Neuron (in vitro differentiated cells): ENCODE results near the gene CCDC142.
"Not testable (repeated sequence)": the region's sequence is repeated elsewhere in the genome, so short reads cannot be mapped to it uniquely, and the experiment has no call there.

ENCODE experiments used
- H2AFZ ChIP-seq: one replicate; pipeline ENCODE4 v1.6.1; 2013; ENCODE audit warnings: low read depth, mild to moderate bottlenecking, inconsistent platforms, low read length, moderate library complexity
- H3K27me3 ChIP-seq: one replicate; pipeline ENCODE4 v1.6.1; 2013; ENCODE audit warnings: low read length; ENCODE audit not compliant: insufficient read depth
- H3K36me3 ChIP-seq: one replicate; pipeline ENCODE4 v1.6.1; 2013; ENCODE audit warnings: low read length; ENCODE audit not compliant: insufficient read depth
- H3K4me1 ChIP-seq: one replicate; pipeline ENCODE4 v1.6.1; 2013; ENCODE audit warnings: low read length; ENCODE audit not compliant: insufficient read depth
- H3K4me3 ChIP-seq: 2 replicates; pipeline ENCODE4 v1.5.1; 2013; ENCODE audit warnings: mild to moderate bottlenecking, low read length, moderate library complexity
- H3K9me3 ChIP-seq: one replicate; pipeline ENCODE4 v1.6.1; 2013; ENCODE audit warnings: low read length

Gene CCDC142

GRCh38 chr2:74481961-74482800 lies 617 bp downstream of the CCDC142 start:
- Histone ChIP-seq H3K36me3 (peaks cover 26% of the 10 kb centered on the region), H3K4me1 (peaks cover 16% of the 10 kb centered on the region), H2AFZ (peak overlapping the region; percentile 93), H3K9me3 (no peaks in the 10 kb centered on the region), H3K4me3 (peak overlapping the region; percentile 97), H3K27me3 (no peaks in the 10 kb centered on the region)

- Histone ChIP-seq H3K4me3 (peak overlapping the region; percentile 97), H3K36me3 (peaks cover 28% of the 10 kb centered on the region), H3K27me3 (no peaks in the 10 kb centered on the region), H2AFZ (no peak overlapping the region), H3K4me1 (peaks cover 16% of the 10 kb centered on the region), H3K9me3 (no peaks in the 10 kb centered on the region)
These were observed 1.4 kb downstream of the CCDC142 start for GRCh38 chr2:74481431-74481830.

GRCh38 chr2:74474899-74475298 lies 7.9 kb downstream of the CCDC142 start:
- Histone ChIP-seq H2AFZ (no peak overlapping the region), H3K4me1 (peaks cover 15% of the 10 kb centered on the region), H3K27me3 (no peaks in the 10 kb centered on the region), H3K9me3 (no peaks in the 10 kb centered on the region), H3K36me3 (peaks cover 31% of the 10 kb centered on the region), H3K4me3 (no peak overlapping the region)

- Histone ChIP-seq H2AFZ (no peak overlapping the region), H3K4me1 (peaks cover 15% of the 10 kb centered on the region), H3K9me3 (no peaks in the 10 kb centered on the region), H3K27me3 (no peaks in the 10 kb centered on the region), H3K4me3 (no peak overlapping the region), H3K36me3 (peaks cover 30% of the 10 kb centered on the region)
These were observed 8.3 kb downstream of the CCDC142 start for GRCh38 chr2:74474481-74474880.

- Histone ChIP-seq H3K36me3 (peaks cover 27% of the 10 kb centered on the region), H3K4me3 (peak overlapping the region; percentile 56), H3K27me3 (no peaks in the 10 kb centered on the region), H3K4me1 (peaks cover 15% of the 10 kb centered on the region), H2AFZ (peak overlapping the region; percentile 55), H3K9me3 (no peaks in the 10 kb centered on the region)
These were observed 9.9 kb downstream of the CCDC142 start for GRCh38 chr2:74472945-74473258.

- H3K36me3 ChIP-seq: peaks cover 23% of the 10 kb centered on the region
- peak within 1 kb of the TSS; percentile 55 for H2AFZ ChIP-seq
- H3K27me3 ChIP-seq: no peaks in the 10 kb centered on the region
- peak within 1 kb of the TSS; percentile 56 for H3K4me3 ChIP-seq
- peaks cover 15% of the 10 kb centered on the region for H3K4me1 ChIP-seq
- H3K9me3 ChIP-seq: no peaks in the 10 kb centered on the region
These were observed 10.5 kb downstream of the CCDC142 start, which contains the start of gene MRPL53 for GRCh38 chr2:74472086-74472944. MRPL53 (minus strand) TSS chr2:74472680; CDS start chr2:74472660, 20 bp downstream.

GRCh38 chr2:74471332-74472065 lies 11.3 kb downstream of the CCDC142 start:
- peak overlapping the region; percentile 56 for H3K4me3 ChIP-seq
- H3K27me3 ChIP-seq: no peaks in the 10 kb centered on the region
- H3K36me3 ChIP-seq: peaks cover 17% of the 10 kb centered on the region
- peaks cover 15% of the 10 kb centered on the region for H3K4me1 ChIP-seq
- H3K9me3 ChIP-seq: no peaks in the 10 kb centered on the region
- no peak overlapping the region for H2AFZ ChIP-seq

- not testable (repeated sequence) for H3K4me3 ChIP-seq, H3K9me3 ChIP-seq, H2AFZ ChIP-seq, H3K27me3 ChIP-seq
- peaks cover 15% of the 10 kb centered on the region for H3K4me1 ChIP-seq
- peaks cover 16% of the 10 kb centered on the region for H3K36me3 ChIP-seq
These were observed 12.1 kb downstream of the CCDC142 start for GRCh38 chr2:74470742-74471141.

GRCh38 chr2:74464406-74464805 lies 18.4 kb downstream of the CCDC142 start:
- Histone ChIP-seq H3K4me1 (peaks cover 12% of the 10 kb centered on the region), H3K9me3 (no peaks in the 10 kb centered on the region), H3K27me3 (no peaks in the 10 kb centered on the region), H2AFZ (peak overlapping the region; percentile 17), H3K4me3 (peak overlapping the region; percentile 64), H3K36me3 (peaks cover 28% of the 10 kb centered on the region)

- no peaks in the 10 kb centered on the region for H3K9me3 ChIP-seq
These were observed 20.1 kb downstream of the CCDC142 start for GRCh38 chr2:74462786-74463105.

GRCh38 chr2:74462054-74462785 lies 20.6 kb downstream of the CCDC142 start:
- no peak overlapping the region for H3K4me3 ChIP-seq
- H3K4me1 ChIP-seq: peaks cover 20% of the 10 kb centered on the region
- peaks cover 29% of the 10 kb centered on the region for H3K36me3 ChIP-seq
- H2AFZ ChIP-seq: no peak overlapping the region
- no peaks in the 10 kb centered on the region for H3K9me3 ChIP-seq
- H3K27me3 ChIP-seq: no peaks in the 10 kb centered on the region

More at GRCh38 chr2:74462786-74463105, 20.1 kb downstream of the CCDC142 start:
- peaks cover 29% of the 10 kb centered on the region for H3K36me3 ChIP-seq
- H2AFZ ChIP-seq: no peak overlapping the region
- H3K27me3 ChIP-seq: no peaks in the 10 kb centered on the region
- peaks cover 20% of the 10 kb centered on the region for H3K4me1 ChIP-seq
- H3K4me3 ChIP-seq: no peak overlapping the region

- H3K36me3 ChIP-seq: peaks cover 29% of the 10 kb centered on the region
- no peak overlapping the region for H3K4me3 ChIP-seq
- H2AFZ ChIP-seq: no peak overlapping the region
- H3K27me3 ChIP-seq: no peaks in the 10 kb centered on the region
- no peaks in the 10 kb centered on the region for H3K9me3 ChIP-seq
- H3K4me1 ChIP-seq: peaks cover 28% of the 10 kb centered on the region
These were observed 21.4 kb downstream of the CCDC142 start for GRCh38 chr2:74461187-74462053.
